Liver (tissue), 3 donors: ENCODE measurements around the gene POU2AF3.

Experiments used
- CTCF ChIP-seq: fragments of 150-350 bp; IDR thresholded peaks from 2 replicates; pipeline ENCODE4 v1.5.1; 2017; ENCODE audit warnings: improper control_type of control experiment, low read depth, low read length; ENCODE audit not compliant: missing input control
- EGR1 ChIP-seq, 2 donors: IDR thresholded peaks; 2 replicates each; pipeline ENCODE4 v1.6.1; 2016 to 2018; ENCODE audit warnings: antibody characterized with exemption in 2 of 2, low read depth in 2 of 2
- JUND ChIP-seq, 2 donors: IDR thresholded peaks; 2 replicates each; pipeline ENCODE4 v1.6.1; 2016; ENCODE audit warnings: antibody characterized with exemption in 2 of 2
- RAD21 ChIP-seq, 2 donors: IDR thresholded peaks; 2 replicates each; pipeline ENCODE4 v1.6.1; 2016; ENCODE audit warnings: antibody characterized with exemption in 2 of 2, mild to moderate bottlenecking in 2 of 2
- SP1 ChIP-seq: IDR thresholded peaks from 2 replicates; pipeline ENCODE4 v1.6.1; 2018; ENCODE audit warnings: antibody characterized with exemption, mild to moderate bottlenecking
- YY1 ChIP-seq: IDR thresholded peaks from 2 replicates; pipeline ENCODE4 v1.6.1; 2016; ENCODE audit warnings: antibody characterized with exemption, mild to moderate bottlenecking
- ZBTB33 ChIP-seq: IDR thresholded peaks from 2 replicates; pipeline ENCODE4 v1.6.1; 2016; ENCODE audit warnings: antibody characterized with exemption
- TF ChIP-seq, protein P1 (sequence below): IDR thresholded peaks from 2 replicates; pipeline ENCODE4 v1.6.1; 2016; ENCODE audit warnings: antibody characterized with exemption, mild to moderate bottlenecking
- donor health status: healthy.
- donor health status: healthy.

DNA sequence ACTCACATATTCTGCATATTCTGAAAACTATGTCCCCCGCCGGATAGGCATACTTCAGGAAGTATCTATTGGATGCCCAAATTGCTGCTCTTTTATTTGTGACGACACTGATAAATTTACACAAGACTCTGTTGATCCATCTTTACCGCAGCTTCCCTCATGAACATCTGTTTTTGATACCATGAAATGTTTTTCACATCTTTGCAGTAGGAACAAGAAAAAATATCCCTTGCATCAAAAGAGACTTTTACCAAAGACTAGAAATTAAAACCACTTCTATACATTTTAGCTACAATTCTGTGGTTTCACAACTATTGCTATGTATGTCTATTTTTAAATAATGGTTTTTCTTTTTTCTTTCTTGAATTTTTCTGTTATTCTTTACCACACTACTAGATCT, 37.5 kb upstream of the POU2AF3 start:
- TF ChIP-seq, protein P1, sequence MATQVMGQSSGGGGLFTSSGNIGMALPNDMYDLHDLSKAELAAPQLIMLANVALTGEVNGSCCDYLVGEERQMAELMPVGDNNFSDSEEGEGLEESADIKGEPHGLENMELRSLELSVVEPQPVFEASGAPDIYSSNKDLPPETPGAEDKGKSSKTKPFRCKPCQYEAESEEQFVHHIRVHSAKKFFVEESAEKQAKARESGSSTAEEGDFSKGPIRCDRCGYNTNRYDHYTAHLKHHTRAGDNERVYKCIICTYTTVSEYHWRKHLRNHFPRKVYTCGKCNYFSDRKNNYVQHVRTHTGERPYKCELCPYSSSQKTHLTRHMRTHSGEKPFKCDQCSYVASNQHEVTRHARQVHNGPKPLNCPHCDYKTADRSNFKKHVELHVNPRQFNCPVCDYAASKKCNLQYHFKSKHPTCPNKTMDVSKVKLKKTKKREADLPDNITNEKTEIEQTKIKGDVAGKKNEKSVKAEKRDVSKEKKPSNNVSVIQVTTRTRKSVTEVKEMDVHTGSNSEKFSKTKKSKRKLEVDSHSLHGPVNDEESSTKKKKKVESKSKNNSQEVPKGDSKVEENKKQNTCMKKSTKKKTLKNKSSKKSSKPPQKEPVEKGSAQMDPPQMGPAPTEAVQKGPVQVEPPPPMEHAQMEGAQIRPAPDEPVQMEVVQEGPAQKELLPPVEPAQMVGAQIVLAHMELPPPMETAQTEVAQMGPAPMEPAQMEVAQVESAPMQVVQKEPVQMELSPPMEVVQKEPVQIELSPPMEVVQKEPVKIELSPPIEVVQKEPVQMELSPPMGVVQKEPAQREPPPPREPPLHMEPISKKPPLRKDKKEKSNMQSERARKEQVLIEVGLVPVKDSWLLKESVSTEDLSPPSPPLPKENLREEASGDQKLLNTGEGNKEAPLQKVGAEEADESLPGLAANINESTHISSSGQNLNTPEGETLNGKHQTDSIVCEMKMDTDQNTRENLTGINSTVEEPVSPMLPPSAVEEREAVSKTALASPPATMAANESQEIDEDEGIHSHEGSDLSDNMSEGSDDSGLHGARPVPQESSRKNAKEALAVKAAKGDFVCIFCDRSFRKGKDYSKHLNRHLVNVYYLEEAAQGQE: no peak
- TF ChIP-seq CTCF (no peak), JUND (IDR thresholded peaks at IDR 0.05) (no peak), ZBTB33 (no peak), YY1 (no peak), RAD21 (IDR thresholded peaks at IDR 0.05) (no peak), EGR1 (IDR thresholded peaks at IDR 0.05; ENCODE audit: low read depth in 2 of 2) (no peak), SP1 (no peak)
